Peyer's patch (tissue), 4 donors: ENCODE measurements around the gene MYO18B. TPM values are rescaled to one million over a fixed set of nuclear protein-coding genes. Genes with fewer than 3 reads are reported as not detected.

Experiments
- DNase-seq, 3 donors: peaks; one replicate each; pipeline ENCODE4 v3.0.0-alpha.2; 2017 to 2019
- H3K27ac ChIP-seq, 4 donors: fragments of 200-600 bp; sonication (generic); one replicate each; pipeline ENCODE4 v1.5.1; 2016 to 2019
- H3K27me3 ChIP-seq, 2 donors: fragments of 200-600 bp; sonication (generic); one replicate each; pipeline ENCODE4 v1.5.1; 2019
- H3K36me3 ChIP-seq, 3 donors: fragments of 200-600 bp; sonication (generic); one replicate each; pipeline ENCODE4 v1.5.1; 2016 to 2019
- H3K4me1 ChIP-seq, 4 donors: fragments of 200-600 bp; sonication (generic); one replicate each; pipeline ENCODE4 v1.5.1; 2016 to 2019
- H3K4me3 ChIP-seq, 4 donors: fragments of 200-600 bp; sonication (generic); 1 replicate in 3 of 4; 2 replicates in 1 of 4; pipeline ENCODE4 v1.5.1; 2016 to 2019; ENCODE audit warnings: mild to moderate bottlenecking in 1 of 4
- H3K9me3 ChIP-seq, 4 donors: fragments of 200-600 bp; sonication (generic); one replicate each; pipeline ENCODE4 v1.5.1; 2016 to 2019; ENCODE audit warnings: mild to moderate bottlenecking in 1 of 4
- POLR2A ChIP-seq, 2 donors: fragments of 450-650 bp; IDR thresholded peaks; one replicate each; pipeline ENCODE4 v1.5.1; 2017; ENCODE audit warnings: antibody characterized with exemption in 2 of 2, mild to moderate bottlenecking in 2 of 2, moderate library complexity in 2 of 2
- total RNA-seq, 4 donors: library from RNA; depleted of rRNA; stranded (reverse); fragments of >200 nt; gene quantifications; one replicate each; pipeline ENCODE4 v1.1.0, GENCODE V29; 2016
- TF ChIP-seq, protein P1 (sequence below), 6 experiments: fragments of 450-650 bp in 4 of 6; fragments of 200-600 bp in 2 of 6; sonication (generic) in 1 of 6; IDR thresholded peaks; one replicate each; pipeline ENCODE4 v1.5.1; 2017 to 2019; ENCODE audit warnings: antibody characterized with exemption in 6 of 6, mild to moderate bottlenecking in 3 of 6, moderate library complexity in 1 of 6

Gene MYO18B
- total RNA-seq, 4 donors from 2014 or later, result 0.28 to 0.83 TPM; not detected in 2

GRCh38 chr22:25876871-25877270 is 134.9 kb downstream of the MYO18B start:
- Histone ChIP-seq H3K36me3 (no peaks in the 10 kb centered on the region), H3K4me3 (no peak overlapping the region), H3K27me3 (no peaks in the 10 kb centered on the region), H3K27ac (no peak overlapping the region), H3K9me3 (no peaks in the 10 kb centered on the region), H3K4me1 (no peaks in the 10 kb centered on the region)
- no peak for TF ChIP-seq POLR2A (IDR thresholded peaks at IDR 0.05)
- TF ChIP-seq, protein P1, sequence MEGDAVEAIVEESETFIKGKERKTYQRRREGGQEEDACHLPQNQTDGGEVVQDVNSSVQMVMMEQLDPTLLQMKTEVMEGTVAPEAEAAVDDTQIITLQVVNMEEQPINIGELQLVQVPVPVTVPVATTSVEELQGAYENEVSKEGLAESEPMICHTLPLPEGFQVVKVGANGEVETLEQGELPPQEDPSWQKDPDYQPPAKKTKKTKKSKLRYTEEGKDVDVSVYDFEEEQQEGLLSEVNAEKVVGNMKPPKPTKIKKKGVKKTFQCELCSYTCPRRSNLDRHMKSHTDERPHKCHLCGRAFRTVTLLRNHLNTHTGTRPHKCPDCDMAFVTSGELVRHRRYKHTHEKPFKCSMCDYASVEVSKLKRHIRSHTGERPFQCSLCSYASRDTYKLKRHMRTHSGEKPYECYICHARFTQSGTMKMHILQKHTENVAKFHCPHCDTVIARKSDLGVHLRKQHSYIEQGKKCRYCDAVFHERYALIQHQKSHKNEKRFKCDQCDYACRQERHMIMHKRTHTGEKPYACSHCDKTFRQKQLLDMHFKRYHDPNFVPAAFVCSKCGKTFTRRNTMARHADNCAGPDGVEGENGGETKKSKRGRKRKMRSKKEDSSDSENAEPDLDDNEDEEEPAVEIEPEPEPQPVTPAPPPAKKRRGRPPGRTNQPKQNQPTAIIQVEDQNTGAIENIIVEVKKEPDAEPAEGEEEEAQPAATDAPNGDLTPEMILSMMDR (IDR thresholded peaks at IDR 0.05), result no peak
- no peak for DNase-seq

- no peak overlapping the region for H3K4me3 ChIP-seq
- H3K4me1 ChIP-seq, result no peaks in the 10 kb centered on the region
- H3K27me3 ChIP-seq, result no peaks in the 10 kb centered on the region
- H3K9me3 ChIP-seq, result no peaks in the 10 kb centered on the region
- H3K36me3 ChIP-seq, result no peaks in the 10 kb centered on the region
- no peak overlapping the region for H3K27ac ChIP-seq
- DNase-seq, result no peak
- TF ChIP-seq, protein P1 (IDR thresholded peaks at IDR 0.05), result no peak
- TF ChIP-seq POLR2A (IDR thresholded peaks at IDR 0.05), result no peak
These were observed 136.9 kb downstream of the MYO18B start for GRCh38 chr22:25878933-25879332.

DNA sequence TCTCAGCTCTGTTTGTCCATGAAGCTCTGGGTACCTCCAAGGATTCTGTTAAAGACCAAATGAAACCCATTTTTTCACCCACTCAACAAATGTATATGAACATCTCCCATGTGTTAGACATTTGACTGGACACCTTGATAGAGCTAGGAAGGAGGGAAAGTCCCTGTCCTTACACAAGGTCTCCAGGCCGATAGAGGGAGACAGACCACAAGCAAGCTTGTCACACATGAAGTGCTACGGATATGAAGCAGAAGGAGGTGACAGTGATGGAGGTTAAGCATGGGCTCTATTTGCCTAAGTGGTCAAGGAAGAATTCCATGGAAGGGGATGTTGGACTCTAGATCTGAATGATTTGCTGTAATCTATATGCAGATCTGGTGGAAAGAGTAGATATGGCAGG is 138.5 kb downstream of the MYO18B start:
- DNase-seq, result no peak
- H3K27me3 ChIP-seq, result no peaks in the 10 kb centered on the region
- TF ChIP-seq POLR2A (IDR thresholded peaks at IDR 0.05), result no peak
- TF ChIP-seq, protein P1 (IDR thresholded peaks at IDR 0.05), result no peak
- no peaks in the 10 kb centered on the region for H3K4me1 ChIP-seq
- H3K36me3 ChIP-seq, result no peaks in the 10 kb centered on the region
- H3K9me3 ChIP-seq, result no peaks in the 10 kb centered on the region
- H3K4me3 ChIP-seq, result no peak overlapping the region
- H3K27ac ChIP-seq, result no peak overlapping the region

GRCh38 chr22:25881210-25881755 is 139.3 kb downstream of the MYO18B start:
- no peak for TF ChIP-seq POLR2A (IDR thresholded peaks at IDR 0.05)
- TF ChIP-seq, protein P1 (IDR thresholded peaks at IDR 0.05), result no peak
- Histone ChIP-seq H3K27me3 (no peaks in the 10 kb centered on the region), H3K9me3 (no peaks in the 10 kb centered on the region), H3K4me1 (no peaks in the 10 kb centered on the region), H3K27ac (no peak overlapping the region), H3K36me3 (no peaks in the 10 kb centered on the region), H3K4me3 (no peak overlapping the region)
- DNase-seq, result no peak

GRCh38 chr22:25882360-25882759 is 140.4 kb downstream of the MYO18B start:
- DNase-seq, result no peak
- TF ChIP-seq, protein P1 (IDR thresholded peaks at IDR 0.05), result no peak
- no peak for TF ChIP-seq POLR2A (IDR thresholded peaks at IDR 0.05)
- Histone ChIP-seq H3K27ac (no peak overlapping the region), H3K27me3 (no peaks in the 10 kb centered on the region), H3K4me3 (no peak overlapping the region), H3K9me3 (no peaks in the 10 kb centered on the region), H3K36me3 (no peaks in the 10 kb centered on the region), H3K4me1 (no peaks in the 10 kb centered on the region)
